ENCODE measurements around the gene DCAF4. TPM values are rescaled to one million over a fixed set of nuclear protein-coding genes. Genes with fewer than 3 reads are reported as not detected.
"Not testable (repeated sequence)": the region's sequence is repeated elsewhere in the genome, so short reads cannot be mapped to it uniquely, and the experiment has no call there.

DCAF4 gene
- total RNA-seq, 1 donor from 2014 or later: 21.6 TPM

DNA sequence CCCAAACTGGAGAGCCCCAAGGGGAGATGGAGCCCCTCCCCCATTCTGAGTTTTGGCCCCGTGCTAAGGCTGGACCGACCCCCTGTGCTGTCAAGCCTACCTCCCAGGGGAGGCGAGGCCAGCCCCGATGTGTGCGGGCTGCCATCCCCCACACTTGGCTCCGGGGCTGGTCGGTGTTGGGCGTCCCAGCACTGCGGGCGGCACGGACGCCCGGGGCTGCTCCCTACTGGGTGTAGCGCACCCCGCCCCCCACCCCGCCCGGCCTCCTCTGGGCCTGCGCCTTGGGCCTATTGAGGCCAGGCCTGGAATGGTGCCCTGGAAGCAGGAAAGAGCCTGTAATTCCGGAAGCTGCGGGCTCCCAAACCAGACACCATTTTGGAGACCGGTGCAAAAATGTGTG lies 2.6 kb downstream of the DCAF4 start:
- no peak overlapping the region for H3K27ac Mint-ChIP-seq

GRCh38 chr14:72929316-72930080 lies 3.2 kb downstream of the DCAF4 start:
- Mint-ChIP-seq H3K4me3 (no peak overlapping the region), H3K27me3 (peaks cover 6% of the 10 kb centered on the region), H3K36me3 (ENCODE audit: low read depth) (peaks cover 4% of the 10 kb centered on the region), H3K9me3 (no peaks in the 10 kb centered on the region), H3K4me1 (peaks cover 18% of the 10 kb centered on the region), H3K27ac (no peak overlapping the region)
- no peak for DNase-seq
- intact Hi-C loops (cut with micrococcal nuclease): no loop called here

More for the DNA sequence above, 2.6 kb downstream of the DCAF4 start:
- DNase-seq: no peak
- Mint-ChIP-seq H3K27me3 (peaks cover 9% of the 10 kb centered on the region), H3K4me3 (no peak overlapping the region), H3K4me1 (peaks cover 18% of the 10 kb centered on the region), H3K36me3 (ENCODE audit: low read depth) (peaks cover 4% of the 10 kb centered on the region), H3K9me3 (no peaks in the 10 kb centered on the region)
- intact Hi-C loops (cut with micrococcal nuclease): no loop called here

GRCh38 chr14:72932893-72933292 lies 6.6 kb downstream of the DCAF4 start:
- intact Hi-C loops (cut with micrococcal nuclease): no loop called here
- Mint-ChIP-seq H3K9me3 (no peaks in the 10 kb centered on the region), H3K36me3 (ENCODE audit: low read depth) (peaks cover 12% of the 10 kb centered on the region), H3K4me3 (no peak overlapping the region), H3K27ac (no peak overlapping the region), H3K4me1 (peaks cover 18% of the 10 kb centered on the region), H3K27me3 (no peaks in the 10 kb centered on the region)
- DNase-seq: no peak

GRCh38 chr14:72939630-72940029 lies 13.4 kb downstream of the DCAF4 start:
- no peak for DNase-seq
- Mint-ChIP-seq H3K4me1 (peaks cover 11% of the 10 kb centered on the region), H3K27ac (no peak overlapping the region), H3K36me3 (ENCODE audit: low read depth) (peaks cover 42% of the 10 kb centered on the region), H3K4me3 (no peak overlapping the region), H3K27me3 (no peaks in the 10 kb centered on the region), H3K9me3 (no peaks in the 10 kb centered on the region)
- intact Hi-C loops (cut with micrococcal nuclease): no loop called here

GRCh38 chr14:72941286-72941985 lies 15.2 kb downstream of the DCAF4 start:
- Mint-ChIP-seq H3K27me3 (no peaks in the 10 kb centered on the region), H3K9me3 (no peaks in the 10 kb centered on the region), H3K27ac (no peak overlapping the region), H3K4me3 (no peak overlapping the region), H3K36me3 (ENCODE audit: low read depth) (peaks cover 48% of the 10 kb centered on the region), H3K4me1 (peaks cover 11% of the 10 kb centered on the region)
- intact Hi-C loops (cut with micrococcal nuclease): no loop called here
- DNase-seq: no peak

DNA sequence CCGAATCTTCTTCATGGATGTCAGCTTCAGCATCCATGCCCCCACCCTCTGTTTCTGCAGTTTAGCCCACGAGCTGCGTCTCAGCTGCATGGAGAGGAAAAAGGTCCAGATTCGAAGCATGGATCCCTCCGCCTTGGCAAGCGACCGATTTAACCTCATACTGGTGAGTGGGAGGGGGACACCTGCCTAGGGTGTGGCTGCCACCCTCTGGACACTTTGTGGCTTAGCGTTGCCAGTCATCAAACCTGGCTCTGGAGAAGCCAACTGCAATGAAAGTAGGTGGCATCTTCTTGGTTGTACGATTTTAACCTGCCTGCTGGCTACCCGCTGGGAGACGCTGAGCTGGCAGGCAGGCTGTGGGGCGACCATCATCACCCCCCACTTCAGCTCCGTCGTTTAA lies 16.7 kb downstream of the DCAF4 start:
- Mint-ChIP-seq H3K27me3 (no peaks in the 10 kb centered on the region), H3K27ac (no peak overlapping the region), H3K4me3 (no peak overlapping the region), H3K4me1 (peaks cover 3% of the 10 kb centered on the region), H3K9me3 (no peaks in the 10 kb centered on the region), H3K36me3 (ENCODE audit: low read depth) (peaks cover 43% of the 10 kb centered on the region)
- intact Hi-C loops (cut with micrococcal nuclease): no loop called here
- no peak for DNase-seq

DNA sequence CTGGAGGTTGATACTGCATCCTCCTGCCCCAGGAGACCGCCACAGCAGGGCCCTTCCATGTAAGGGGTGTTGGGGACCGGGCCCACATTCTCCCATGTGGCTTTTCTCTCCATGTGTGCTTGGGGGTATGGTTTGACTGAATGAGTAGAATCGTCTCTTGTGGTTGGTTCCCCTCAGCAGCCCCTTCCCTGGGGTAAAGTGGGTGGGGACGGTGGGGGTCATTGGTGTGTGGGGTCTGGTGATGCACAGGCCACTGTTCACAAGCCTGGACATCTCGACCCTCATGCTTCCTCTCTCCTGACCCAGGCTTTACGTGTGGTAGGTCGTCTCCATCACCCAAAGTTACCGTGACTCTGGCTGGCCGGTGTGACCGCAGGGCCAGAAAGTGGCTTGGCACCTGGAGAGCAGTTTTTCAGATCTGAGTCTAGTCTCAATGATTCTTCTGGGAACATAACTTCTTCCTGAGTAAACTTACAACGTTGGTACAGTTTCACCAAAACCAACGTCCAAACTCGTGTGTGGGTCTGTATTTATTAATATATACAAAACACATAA lies 17.7 kb downstream of the DCAF4 start:
- intact Hi-C loops (cut with micrococcal nuclease): no loop called here
- Mint-ChIP-seq H3K9me3 (no peaks in the 10 kb centered on the region), H3K4me3 (no peak overlapping the region)

GRCh38 chr14:72945356-72946027 lies 19.2 kb downstream of the DCAF4 start:
- H3K4me3 Mint-ChIP-seq: no peak overlapping the region
- no peaks in the 10 kb centered on the region for H3K9me3 Mint-ChIP-seq
- intact Hi-C loops (cut with micrococcal nuclease): no loop called here
- H3K27me3 Mint-ChIP-seq: no peaks in the 10 kb centered on the region
- DNase-seq: no peak
- peaks cover 6% of the 10 kb centered on the region for H3K4me1 Mint-ChIP-seq
- peaks cover 39% of the 10 kb centered on the region for H3K36me3 Mint-ChIP-seq (ENCODE audit: low read depth)
- no peak overlapping the region for H3K27ac Mint-ChIP-seq

More for the DNA sequence above, 17.7 kb downstream of the DCAF4 start:
- Mint-ChIP-seq H3K36me3 (ENCODE audit: low read depth) (peaks cover 40% of the 10 kb centered on the region), H3K4me1 (peaks cover 6% of the 10 kb centered on the region), H3K27ac (no peak overlapping the region), H3K27me3 (no peaks in the 10 kb centered on the region)
- DNase-seq: no peak

GRCh38 chr14:72946491-72946890 lies 20.2 kb downstream of the DCAF4 start:
- no peaks in the 10 kb centered on the region for H3K27me3 Mint-ChIP-seq
- H3K9me3 Mint-ChIP-seq: no peaks in the 10 kb centered on the region
- peaks cover 6% of the 10 kb centered on the region for H3K4me1 Mint-ChIP-seq
- no peak for DNase-seq
- peaks cover 38% of the 10 kb centered on the region for H3K36me3 Mint-ChIP-seq (ENCODE audit: low read depth)
- intact Hi-C loops (cut with micrococcal nuclease): no loop called here
- H3K27ac Mint-ChIP-seq: no peak overlapping the region
- no peak overlapping the region for H3K4me3 Mint-ChIP-seq

- no peaks in the 10 kb centered on the region for H3K9me3 Mint-ChIP-seq
- no peaks in the 10 kb centered on the region for H3K27me3 Mint-ChIP-seq
- no peak overlapping the region for H3K4me3 Mint-ChIP-seq
- peaks cover 6% of the 10 kb centered on the region for H3K4me1 Mint-ChIP-seq
- DNase-seq: no peak
- peaks cover 38% of the 10 kb centered on the region for H3K36me3 Mint-ChIP-seq (ENCODE audit: low read depth)
- peak overlapping the region; percentile 48 for H3K27ac Mint-ChIP-seq
- intact Hi-C loops (cut with micrococcal nuclease): loop anchor here (1.0 to 2.0 kb wide), 2 partner anchors 43 to 430 kb away; no protein-coding TSS in a partner anchor
These were observed 21.3 kb downstream of the DCAF4 start for GRCh38 chr14:72947366-72948160.

DNA sequence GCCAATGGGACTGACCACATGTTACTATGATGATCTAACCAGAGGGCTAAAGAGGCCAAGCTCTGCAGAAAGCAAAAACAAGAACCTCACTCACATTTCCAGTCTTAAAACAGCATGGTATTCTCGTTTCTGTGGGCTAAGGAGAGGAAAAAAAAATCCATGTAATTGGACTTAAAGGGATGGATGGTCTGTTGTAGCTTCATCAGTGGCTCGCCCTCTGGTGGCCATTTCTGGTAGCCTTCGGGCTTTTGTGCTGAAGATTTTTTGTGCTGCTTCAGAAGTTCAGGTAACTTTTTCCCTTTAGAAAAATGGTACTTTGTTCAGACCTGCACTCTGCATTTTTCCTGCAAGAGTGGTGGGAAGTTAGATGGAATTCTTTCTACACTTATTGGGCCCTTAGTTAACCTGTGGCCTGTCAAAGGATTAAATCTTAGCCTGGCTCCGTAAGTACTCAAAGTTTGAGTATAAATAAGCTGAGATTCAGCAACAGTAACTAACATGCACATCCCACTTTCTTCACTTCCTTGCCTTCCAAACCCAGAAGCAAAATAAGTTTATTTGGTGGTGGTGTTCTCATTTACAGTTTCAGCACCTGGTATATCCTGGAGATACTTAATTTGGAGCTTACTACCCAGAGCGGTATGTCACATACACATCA lies 22.3 kb downstream of the DCAF4 start:
- Mint-ChIP-seq H3K9me3 (no peaks in the 10 kb centered on the region), H3K27ac (no peak overlapping the region), H3K4me1 (peaks cover 6% of the 10 kb centered on the region), H3K36me3 (ENCODE audit: low read depth) (peaks cover 31% of the 10 kb centered on the region), H3K4me3 (no peak overlapping the region), H3K27me3 (no peaks in the 10 kb centered on the region)
- DNase-seq: peak; percentile 90
- intact Hi-C loops (cut with micrococcal nuclease): loop anchor here (1.0 to 2.0 kb wide), 2 partner anchors 44 to 431 kb away; no protein-coding TSS in a partner anchor

GRCh38 chr14:72952171-72952570 lies 25.9 kb downstream of the DCAF4 start:
- Mint-ChIP-seq H3K27me3 (no peaks in the 10 kb centered on the region), H3K27ac (no peak overlapping the region), H3K4me1 (peaks cover 6% of the 10 kb centered on the region), H3K4me3 (no peak overlapping the region), H3K9me3 (no peaks in the 10 kb centered on the region), H3K36me3 (ENCODE audit: low read depth) (peaks cover 40% of the 10 kb centered on the region)
- intact Hi-C loops (cut with micrococcal nuclease): no loop called here
- no peak for DNase-seq

DNA sequence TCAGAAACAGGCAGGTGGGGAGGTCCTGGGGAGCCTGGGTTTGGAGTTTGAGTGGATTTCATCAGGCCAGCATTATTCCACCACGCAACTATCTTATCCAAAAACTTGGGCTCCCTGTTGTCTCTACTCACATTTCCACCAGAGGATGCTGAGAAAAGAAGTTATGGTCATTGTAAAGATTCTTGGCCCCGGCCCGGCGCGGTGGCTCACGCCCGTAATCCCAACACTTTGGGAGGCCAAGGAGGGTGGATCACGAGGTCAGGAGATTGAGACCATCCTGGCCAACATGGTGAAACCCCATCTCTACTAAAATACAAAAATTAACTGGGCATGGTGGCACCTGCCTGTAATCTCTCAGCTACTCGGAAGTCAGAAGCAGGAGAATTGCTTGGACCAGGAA lies 30.5 kb downstream of the DCAF4 start:
- H3K27ac Mint-ChIP-seq; H3K4me3 Mint-ChIP-seq; H3K4me1 Mint-ChIP-seq; H3K27me3 Mint-ChIP-seq; intact Hi-C loops (cut with micrococcal nuclease); DNase-seq; H3K9me3 Mint-ChIP-seq: not testable (repeated sequence)
- H3K36me3 Mint-ChIP-seq (ENCODE audit: low read depth): peaks cover 52% of the 10 kb centered on the region
